Measurements from ENCODE around the gene TP63. TPM values are rescaled to one million over a fixed set of nuclear protein-coding genes. Genes with fewer than 3 reads are reported as not detected.

The TP63 gene
- total RNA-seq, 1 experiment from 2014 or later, result not detected

- no peaks in the 10 kb centered on the region for H3K23me2 ChIP-seq (ENCODE audit: insufficient read length, low read depth, low read length, poor library complexity, severe bottlenecking)
- H4K5ac ChIP-seq (ENCODE audit: insufficient read length, low read depth, low read length), result no peak overlapping the region
- H3K4ac ChIP-seq (ENCODE audit: low read depth, low read length), result no peak overlapping the region
- Mint-ChIP-seq H3K27me3 (ENCODE audit: low read depth) (no peaks in the 10 kb centered on the region), H3K4me3 (no peak overlapping the region), H3K36me3 (ENCODE audit: insufficient read depth in 1 of 3, low read depth in 3 of 3) (no peaks in the 10 kb centered on the region), H3K9me3 (no peaks in the 10 kb centered on the region), H3K27ac (no peak overlapping the region), H3K4me1 (peaks cover 11 to 17% of the 10 kb centered on the region in 2 experiments)
- no peak overlapping the region for H3T11ph ChIP-seq (ENCODE audit: low read length)
- no peak overlapping the region for H3K23ac ChIP-seq (ENCODE audit: insufficient read length, low read depth, low read length)
- no peaks in the 10 kb centered on the region for H3K9me3 ChIP-seq (ENCODE audit: control insufficient read depth, low read depth, low read length)
- no peaks in the 10 kb centered on the region for H3K79me1 ChIP-seq (ENCODE audit: insufficient read depth, low read depth, low read length, poor library complexity, severe bottlenecking)
- H2BK12ac ChIP-seq (ENCODE audit: insufficient read length, low read depth, low read length), result no peak overlapping the region
- TF ChIP-seq, protein P1, sequence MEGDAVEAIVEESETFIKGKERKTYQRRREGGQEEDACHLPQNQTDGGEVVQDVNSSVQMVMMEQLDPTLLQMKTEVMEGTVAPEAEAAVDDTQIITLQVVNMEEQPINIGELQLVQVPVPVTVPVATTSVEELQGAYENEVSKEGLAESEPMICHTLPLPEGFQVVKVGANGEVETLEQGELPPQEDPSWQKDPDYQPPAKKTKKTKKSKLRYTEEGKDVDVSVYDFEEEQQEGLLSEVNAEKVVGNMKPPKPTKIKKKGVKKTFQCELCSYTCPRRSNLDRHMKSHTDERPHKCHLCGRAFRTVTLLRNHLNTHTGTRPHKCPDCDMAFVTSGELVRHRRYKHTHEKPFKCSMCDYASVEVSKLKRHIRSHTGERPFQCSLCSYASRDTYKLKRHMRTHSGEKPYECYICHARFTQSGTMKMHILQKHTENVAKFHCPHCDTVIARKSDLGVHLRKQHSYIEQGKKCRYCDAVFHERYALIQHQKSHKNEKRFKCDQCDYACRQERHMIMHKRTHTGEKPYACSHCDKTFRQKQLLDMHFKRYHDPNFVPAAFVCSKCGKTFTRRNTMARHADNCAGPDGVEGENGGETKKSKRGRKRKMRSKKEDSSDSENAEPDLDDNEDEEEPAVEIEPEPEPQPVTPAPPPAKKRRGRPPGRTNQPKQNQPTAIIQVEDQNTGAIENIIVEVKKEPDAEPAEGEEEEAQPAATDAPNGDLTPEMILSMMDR (conservative IDR thresholded peaks at IDR 0.05), result no peak
- no peak overlapping the region for H3K56ac ChIP-seq (ENCODE audit: insufficient read length, low read depth, low read length)
- H3K14ac ChIP-seq (ENCODE audit: insufficient read depth, low read length), result no peak overlapping the region
- H2AK5ac ChIP-seq (ENCODE audit: insufficient read length, low read length), result no peak overlapping the region
- H3K79me2 ChIP-seq (ENCODE audit: insufficient read depth, low read length), result no peaks in the 10 kb centered on the region
- H3K4me2 ChIP-seq (ENCODE audit: insufficient read depth, insufficient read length, low read length), result no peak overlapping the region
- no peak overlapping the region for H2BK20ac ChIP-seq (ENCODE audit: low read depth, low read length, poor library complexity, severe bottlenecking)
- no peak overlapping the region for H2AFZ ChIP-seq (ENCODE audit: low read length)
- no peaks in the 10 kb centered on the region for H3K27me3 ChIP-seq (ENCODE audit: insufficient read depth, low read length)
- no peak overlapping the region for H3K18ac ChIP-seq (ENCODE audit: insufficient read length, low read depth, low read length)
- H3K4me1 ChIP-seq (ENCODE audit: insufficient read depth, low read length), result no peaks in the 10 kb centered on the region; the same call in none of the 2 replicates
- no peak overlapping the region for H2BK120ac ChIP-seq (ENCODE audit: low read depth, low read length, poor library complexity, severe bottlenecking)
- H2BK5ac ChIP-seq (ENCODE audit: insufficient read length, low read length), result no peak overlapping the region
- H2BK15ac ChIP-seq (ENCODE audit: low read depth, low read length), result no peak overlapping the region
- no peak overlapping the region for H4K8ac ChIP-seq (replicated peaks; ENCODE audit: insufficient read length, low read depth, low read length)
- no peaks in the 10 kb centered on the region for H4K20me1 ChIP-seq (ENCODE audit: control insufficient read depth, insufficient read depth, insufficient read length)
- WGBS (ENCODE audit: extremely low coverage, insufficient read length, low lambda C conversion rate), result no CpG with 5 or more reads among the region's 2 CpGs
- no peak overlapping the region for H4K91ac ChIP-seq (ENCODE audit: insufficient read length, low read depth, low read length)
- H3K27ac ChIP-seq (ENCODE audit: insufficient read length, low read depth, low read length), result no peak overlapping the region
- no peak overlapping the region for H3K9ac ChIP-seq (ENCODE audit: extremely low read depth, insufficient read length, low read length)
- no peak for DNase-seq
Observed at GRCh38 chr3:189902230-189903186, 271.3 kb downstream of the TP63 start.

Measured in H9 (cell line).